CD4-positive, alpha-beta T cell treated with Interleukin-15 for 1 hour (primary cell): ENCODE data around the gene FLYWCH2.

Experiments used
- DNase-seq: peaks from one replicate; pipeline ENCODE4 v3.0.0-alpha.2; 2020

Gene FLYWCH2

GRCh38 chr16:2854700-2855309, 28.2 kb upstream of the FLYWCH2 start:
- DNase-seq: no peak

- no peak for DNase-seq
These were observed 27.5 kb upstream of the FLYWCH2 start for GRCh38 chr16:2855536-2855935.

GRCh38 chr16:2856061-2856670, 26.8 kb upstream of the FLYWCH2 start:
- no peak for DNase-seq

GRCh38 chr16:2856686-2857450, 26.1 kb upstream of the FLYWCH2 start:
- DNase-seq: no peak

- no peak for DNase-seq
These were observed 25.4 kb upstream of the FLYWCH2 start, which contains the start of gene PRSS22 for GRCh38 chr16:2857451-2858244. TSS of gene PRSS22 (minus strand) at chr16:2858170. CDS start at chr16:2858104, 66 bp downstream.

DNA sequence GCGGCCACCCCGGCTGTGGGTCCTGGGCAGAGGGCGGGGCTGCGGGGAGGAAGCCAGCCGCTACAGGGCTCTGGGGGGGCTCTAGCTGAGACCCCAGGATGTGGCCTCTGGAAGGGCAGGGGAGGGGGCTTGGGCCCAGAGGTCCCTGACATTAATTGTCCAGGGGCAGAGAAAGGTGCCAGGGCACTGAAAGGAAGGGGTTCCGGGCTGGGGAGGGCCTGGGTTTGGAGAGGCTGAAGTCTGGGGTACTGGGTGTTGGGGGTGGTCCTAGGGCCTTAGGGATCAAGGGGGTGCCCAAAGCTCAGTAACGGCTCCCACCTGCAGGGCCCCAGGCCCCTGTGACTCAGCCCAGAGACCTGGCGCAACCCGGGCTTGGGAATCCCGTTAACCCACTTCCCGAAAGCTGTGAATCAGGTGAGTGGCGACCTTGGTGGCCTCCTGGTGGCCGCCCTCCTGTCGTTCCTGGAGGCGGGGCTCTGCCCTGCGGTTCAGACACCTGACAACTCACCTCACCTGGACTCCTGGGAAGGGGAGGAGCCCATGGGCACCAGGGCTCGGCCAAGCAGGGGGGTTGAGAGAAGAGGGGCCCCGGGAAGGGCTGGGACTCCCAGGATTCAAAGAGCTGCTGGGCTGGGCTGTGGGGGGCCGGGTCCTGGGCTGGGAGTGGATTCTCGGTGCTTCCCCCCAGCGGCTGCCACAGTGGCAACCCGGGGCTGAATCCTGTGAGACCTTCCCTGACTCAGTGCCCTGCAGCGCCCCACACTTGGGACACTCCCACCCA, 24.6 kb upstream of the FLYWCH2 start:
- DNase-seq: no peak

DNA sequence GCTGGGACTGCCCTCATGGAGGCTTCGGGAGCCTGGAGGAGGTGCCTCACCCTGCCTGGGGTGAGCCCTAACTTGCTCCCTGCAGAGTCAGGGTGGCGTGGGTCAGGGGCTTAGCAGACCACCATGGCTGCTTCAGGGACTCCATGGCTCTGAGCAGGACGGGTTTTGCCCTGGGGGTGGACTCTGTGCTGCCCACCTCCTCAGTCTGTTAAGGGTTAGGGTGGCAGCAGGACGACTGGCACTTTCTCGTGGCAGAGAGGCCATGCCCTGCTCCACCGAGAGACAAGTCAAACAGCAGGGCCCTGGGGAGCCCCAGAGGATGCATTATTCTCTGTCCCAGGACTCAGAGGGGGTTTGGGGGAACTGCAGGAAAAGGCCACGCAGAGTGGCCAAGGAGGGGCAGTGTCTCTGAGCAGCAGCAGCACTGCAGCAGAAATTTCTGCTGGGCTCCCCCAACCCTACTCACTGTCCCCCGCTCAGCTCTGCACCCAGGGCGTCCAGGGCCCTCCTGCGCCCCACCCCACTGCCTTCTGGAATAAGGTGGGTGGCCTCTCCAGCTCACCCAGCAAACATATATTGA, 23.2 kb upstream of the FLYWCH2 start:
- no peak for DNase-seq

DNA sequence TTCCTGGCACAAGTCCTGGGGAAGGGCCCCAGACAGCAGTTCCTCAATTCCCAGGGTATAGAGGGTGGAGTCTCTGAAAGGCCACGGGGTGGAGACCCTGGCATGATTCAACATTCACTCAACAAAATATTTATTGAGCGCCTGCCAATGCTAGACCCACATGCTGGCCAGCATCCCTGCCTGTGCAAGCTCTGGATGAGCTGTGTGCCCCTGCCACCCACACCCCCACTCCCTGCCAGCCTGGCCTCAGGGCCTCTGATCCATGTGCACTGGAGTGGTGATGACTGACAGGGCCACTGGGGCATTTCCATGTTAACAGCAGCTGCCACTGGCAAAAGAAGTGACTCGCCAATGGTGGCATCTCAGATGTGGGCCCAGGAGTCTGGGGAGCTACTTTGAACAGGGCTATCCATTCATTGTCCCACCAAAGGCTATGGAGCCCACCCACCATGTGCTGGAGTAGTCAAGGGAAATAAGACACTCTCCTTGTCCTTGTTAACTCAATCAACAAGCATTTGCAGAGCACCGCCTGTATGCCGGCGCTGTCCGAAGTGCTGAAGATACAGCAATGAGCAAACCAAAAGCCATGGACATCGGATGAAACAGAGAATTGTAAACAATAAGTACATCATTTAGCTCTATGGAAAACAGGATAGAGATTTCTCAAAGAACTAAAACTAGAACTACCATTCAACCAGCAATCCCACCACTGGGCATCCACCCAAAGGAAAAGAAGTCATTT, 22.0 kb upstream of the FLYWCH2 start:
- DNase-seq: no peak

GRCh38 chr16:2865651-2866050, 17.4 kb upstream of the FLYWCH2 start:
- DNase-seq: no peak

DNA sequence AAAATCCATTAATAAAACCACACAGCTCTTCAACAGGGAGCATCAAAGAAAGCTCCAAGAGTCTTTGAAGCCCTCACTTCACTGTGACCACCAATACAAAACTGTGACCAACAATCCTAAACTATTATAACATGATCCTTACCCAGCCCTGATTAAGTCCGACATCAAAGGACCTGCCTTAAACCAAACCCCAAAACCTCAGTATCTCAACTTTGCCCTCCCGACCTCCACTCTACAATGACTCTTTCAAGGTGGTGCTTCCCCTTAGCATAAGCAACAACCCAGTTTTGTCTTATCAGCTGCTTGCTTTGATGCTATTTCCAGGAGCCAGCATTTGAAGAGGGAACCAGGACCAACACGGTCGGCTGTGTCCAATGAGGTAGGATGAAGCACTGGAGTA, 16.6 kb upstream of the FLYWCH2 start:
- no peak for DNase-seq

- no peak for DNase-seq
These were observed 15.4 kb upstream of the FLYWCH2 start for GRCh38 chr16:2867661-2867986.

DNA sequence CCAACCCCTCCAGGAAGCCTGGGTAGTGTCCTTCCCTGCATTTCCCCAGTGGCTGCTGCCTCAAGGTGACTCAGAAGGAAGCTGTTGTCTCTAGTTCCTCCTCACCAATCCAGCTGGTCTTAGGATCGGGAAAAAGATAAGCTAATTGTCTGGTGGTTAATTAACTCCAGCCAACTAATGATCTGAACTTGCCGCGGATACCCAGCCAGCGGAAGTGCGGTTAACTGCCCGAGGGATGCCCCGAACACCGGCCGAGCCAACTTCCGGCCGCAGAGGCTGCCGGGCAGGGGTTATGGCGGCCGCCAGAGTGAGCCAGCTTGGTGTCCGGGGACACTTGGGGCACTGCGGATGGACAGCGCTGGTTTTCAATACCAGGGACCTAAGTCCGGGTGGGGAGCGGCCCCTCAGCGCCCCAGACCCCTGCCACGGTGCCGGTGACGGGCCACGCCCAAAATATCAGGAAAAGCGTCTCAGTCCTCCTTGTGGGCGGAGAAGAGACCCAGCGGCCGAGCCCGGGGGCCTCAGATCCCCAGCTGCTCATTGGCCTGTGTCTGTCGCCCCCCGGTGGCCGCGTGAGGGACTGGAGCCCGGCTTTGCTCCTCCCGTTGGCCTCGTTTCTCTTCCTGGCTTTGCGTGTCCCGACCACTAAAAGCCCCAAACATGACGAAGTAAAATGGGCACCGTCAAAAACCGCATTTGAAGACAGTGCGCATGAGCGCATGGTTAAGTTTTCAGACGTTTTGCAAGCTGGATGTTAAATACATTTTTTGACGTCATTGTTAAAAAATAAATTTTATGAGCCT, 14.8 kb upstream of the FLYWCH2 start:
- DNase-seq: peak; percentile 95

DNA sequence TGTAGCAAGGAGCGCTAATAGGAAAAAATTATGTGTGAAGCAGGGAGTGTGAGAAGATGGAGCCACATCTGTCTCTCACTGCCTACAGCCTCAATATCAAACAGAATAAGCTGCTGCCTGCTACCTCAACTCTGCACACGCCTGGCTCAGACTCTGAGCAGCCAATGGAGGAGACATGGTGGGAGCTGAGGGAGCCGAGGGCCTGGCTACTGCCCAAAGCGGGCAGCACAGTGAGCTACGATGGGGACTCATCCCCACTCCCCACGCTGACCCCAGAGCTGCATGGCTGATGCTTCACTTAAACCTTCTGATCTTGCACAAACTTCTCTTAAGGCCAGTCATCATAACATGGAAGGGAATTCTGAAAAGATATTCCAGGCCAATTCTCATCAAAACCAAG, 11.1 kb upstream of the FLYWCH2 start:
- no peak for DNase-seq

DNA sequence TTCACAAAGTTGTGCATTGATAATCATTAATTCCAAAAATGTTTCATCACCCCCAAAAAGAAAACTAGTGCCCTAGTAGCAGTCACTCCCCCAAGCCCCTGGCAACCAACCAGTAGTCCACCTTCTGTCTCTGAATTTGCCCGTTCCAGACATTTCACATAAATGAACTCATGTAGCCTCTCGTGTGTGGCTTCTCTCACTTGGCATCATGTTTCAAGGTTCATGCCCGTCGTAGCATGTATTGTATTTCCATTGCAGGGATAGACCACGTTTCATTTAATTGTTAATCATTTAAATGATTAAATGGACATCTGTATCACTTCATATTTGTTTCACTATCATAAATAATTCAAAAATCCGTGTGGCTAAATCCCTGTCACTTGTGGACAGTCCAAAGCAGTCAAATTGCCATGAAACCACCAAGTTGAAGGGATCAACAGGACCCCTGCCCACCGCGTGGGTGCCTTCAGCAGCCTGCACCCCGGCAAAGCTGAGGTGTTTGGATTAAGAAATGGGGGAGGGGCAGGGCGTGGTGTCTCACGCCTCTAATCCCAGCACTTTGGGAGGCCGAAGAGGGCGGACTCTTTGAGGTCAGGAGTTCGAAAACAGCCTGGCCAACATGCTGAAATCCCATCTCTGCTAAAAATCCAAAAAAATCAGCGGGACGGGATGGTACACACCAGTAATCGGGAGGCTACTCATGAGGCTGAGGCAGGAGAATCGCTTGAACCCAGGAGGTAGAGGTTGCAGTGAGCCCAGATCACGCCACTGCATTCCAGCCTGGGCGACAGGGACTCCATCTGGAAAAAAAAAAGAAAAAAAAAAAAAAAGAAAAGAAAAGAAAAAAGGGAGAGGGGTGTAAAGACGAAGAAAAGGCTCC, 8.7 kb upstream of the FLYWCH2 start:
- no peak for DNase-seq

- DNase-seq: peak; percentile 80
These were observed 8.1 kb upstream of the FLYWCH2 start for GRCh38 chr16:2874912-2875362.

- DNase-seq: no peak
These were observed 3.0 kb upstream of the FLYWCH2 start for GRCh38 chr16:2879854-2880508.

- DNase-seq: no peak
These were observed 999 bp upstream of the FLYWCH2 start for GRCh38 chr16:2881783-2882649.

- DNase-seq: no peak
These were observed 468 bp downstream of the FLYWCH2 start for GRCh38 chr16:2883458-2883908.
